A673 (cell line): ENCODE data around the gene ERGIC1. TPM values are rescaled to one million over a fixed set of nuclear protein-coding genes. Genes with fewer than 3 reads are reported as not detected.

Experiments
- BruUV-seq: library from RNA; stranded (reverse); fragments of 400-500 nt; replicated peaks from 2 replicates; lab custom pipeline; 2021; lab: Mats Ljungman, UMichigan
- CTCF ChIA-PET: fragments of 300-600 bp; sonication (Branson Sonifier 250); formaldehyde crosslinking; loops from one replicate; lab custom pipeline; 2022; ENCODE audit warnings: antibody characterized with exemption; lab: Charles Lee
- POLR2A ChIA-PET: fragments of 300-600 bp; sonication (Branson Sonifier 250); formaldehyde crosslinking; loops from one replicate; lab custom pipeline; 2022; ENCODE audit warnings: antibody characterized with exemption; ENCODE audit not compliant: low non-redundant PET; lab: Charles Lee
- DNase-seq: peaks from one replicate; pipeline ENCODE4 v3.0.0-alpha.2; 2015; ENCODE audit warnings: low spot score
- H3K27ac ChIP-seq: fragments of 200-600 bp; sonication (generic); 2 replicates; pipeline ENCODE4 v1.5.1; 2016; ENCODE audit warnings: mixed run types, low read depth, mild to moderate bottlenecking, mixed read lengths, antibody characterized with exemption, low read length; ENCODE audit not compliant: poor library complexity, severe bottlenecking
- H3K27me3 ChIP-seq: fragments of 200-600 bp; sonication (generic); replicated peaks from 2 replicates; pipeline ENCODE4 v1.6.1; 2017; ENCODE audit warnings: mixed run types, low read depth, mild to moderate bottlenecking, mixed read lengths, antibody characterized with exemption, low read length; ENCODE audit not compliant: insufficient read depth, poor library complexity
- H3K36me3 ChIP-seq: fragments of 200-600 bp; sonication (generic); 2 replicates; pipeline ENCODE4 v1.6.1; 2016; ENCODE audit warnings: mixed run types, mild to moderate bottlenecking, mixed read lengths, antibody characterized with exemption, low read length; ENCODE audit not compliant: insufficient read depth, poor library complexity, severe bottlenecking
- H3K4me1 ChIP-seq: fragments of 200-600 bp; sonication (generic); 2 replicates; pipeline ENCODE4 v1.6.1; 2017; ENCODE audit warnings: mixed run types, mild to moderate bottlenecking, mixed read lengths, antibody characterized with exemption, low read length; ENCODE audit not compliant: insufficient read depth, poor library complexity, severe bottlenecking
- H3K4me3 ChIP-seq: fragments of 200-600 bp; sonication (generic); 2 replicates; pipeline ENCODE4 v1.5.1; 2016; ENCODE audit warnings: low read depth, mixed run types, mild to moderate bottlenecking, mixed read lengths, low read length; ENCODE audit not compliant: poor library complexity, severe bottlenecking
- H3K9me3 ChIP-seq: fragments of 200-600 bp; sonication (generic); 2 replicates; pipeline ENCODE4 v1.6.1; 2016; ENCODE audit warnings: mixed run types, low read depth, mild to moderate bottlenecking, mixed read lengths, antibody characterized with exemption, low read length; ENCODE audit not compliant: poor library complexity, severe bottlenecking
- EZH2 ChIP-seq: fragments of 200-600 bp; sonication (generic); IDR thresholded peaks from 2 replicates; pipeline ENCODE4 v1.6.1; 2017; ENCODE audit warnings: borderline replicate concordance, low read depth, mild to moderate bottlenecking, mixed read lengths, antibody characterized with exemption, low read length; ENCODE audit not compliant: poor library complexity, severe bottlenecking
- intact Hi-C: fragments of 100-400 bp; cut with micrococcal nuclease; formaldehyde crosslinking; loops from one replicate; pipeline ENCODE4 v1.10.0; 2022; ENCODE audit not compliant: unreplicated experiment
- total RNA-seq: library from RNA; stranded (reverse); gene quantifications from 2 replicates; pipeline ENCODE4 v1.2.3, GENCODE V29; 2021
- TF ChIP-seq, protein P1 (sequence below): fragments of 300-800, 200-600 bp; sonication (generic); conservative IDR thresholded peaks from 2 replicates; pipeline ENCODE4 v1.5.1; 2017; ENCODE audit warnings: low read depth, mild to moderate bottlenecking, antibody characterized with exemption, low read length, moderate library complexity, mixed read lengths

Gene ERGIC1
- total RNA-seq, 1 experiment from 2014 or later: 44.2 TPM

DNA sequence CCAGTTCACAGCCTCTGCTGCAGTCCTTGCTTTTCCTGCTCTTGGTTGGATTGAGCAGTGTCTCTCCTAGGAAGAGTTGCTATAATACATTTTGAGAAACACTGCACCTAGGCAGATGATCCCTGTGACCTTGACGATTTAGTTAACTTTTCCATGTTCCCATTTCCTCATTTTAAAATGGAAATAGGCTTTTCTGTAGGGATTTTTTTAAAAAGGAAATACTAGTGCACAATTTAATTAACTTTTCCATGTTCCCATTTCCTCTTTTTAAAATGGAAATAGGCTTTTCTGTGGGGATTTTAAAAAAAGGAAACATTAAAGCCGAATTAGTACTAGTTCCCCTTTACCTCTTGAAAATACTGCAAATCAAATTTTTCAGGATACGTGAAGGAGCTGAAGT, 154.2 kb downstream of the ERGIC1 start:
- DNase-seq: no peak
- Histone ChIP-seq H3K27ac (no peak overlapping the region), H3K36me3 (peaks cover 4% of the 10 kb centered on the region), H3K27me3 (no peaks in the 10 kb centered on the region), H3K4me3 (no peak overlapping the region), H3K4me1 (no peaks in the 10 kb centered on the region), H3K9me3 (no peaks in the 10 kb centered on the region)
- no peak for TF ChIP-seq EZH2
- TF ChIP-seq, protein P1, sequence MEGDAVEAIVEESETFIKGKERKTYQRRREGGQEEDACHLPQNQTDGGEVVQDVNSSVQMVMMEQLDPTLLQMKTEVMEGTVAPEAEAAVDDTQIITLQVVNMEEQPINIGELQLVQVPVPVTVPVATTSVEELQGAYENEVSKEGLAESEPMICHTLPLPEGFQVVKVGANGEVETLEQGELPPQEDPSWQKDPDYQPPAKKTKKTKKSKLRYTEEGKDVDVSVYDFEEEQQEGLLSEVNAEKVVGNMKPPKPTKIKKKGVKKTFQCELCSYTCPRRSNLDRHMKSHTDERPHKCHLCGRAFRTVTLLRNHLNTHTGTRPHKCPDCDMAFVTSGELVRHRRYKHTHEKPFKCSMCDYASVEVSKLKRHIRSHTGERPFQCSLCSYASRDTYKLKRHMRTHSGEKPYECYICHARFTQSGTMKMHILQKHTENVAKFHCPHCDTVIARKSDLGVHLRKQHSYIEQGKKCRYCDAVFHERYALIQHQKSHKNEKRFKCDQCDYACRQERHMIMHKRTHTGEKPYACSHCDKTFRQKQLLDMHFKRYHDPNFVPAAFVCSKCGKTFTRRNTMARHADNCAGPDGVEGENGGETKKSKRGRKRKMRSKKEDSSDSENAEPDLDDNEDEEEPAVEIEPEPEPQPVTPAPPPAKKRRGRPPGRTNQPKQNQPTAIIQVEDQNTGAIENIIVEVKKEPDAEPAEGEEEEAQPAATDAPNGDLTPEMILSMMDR: no peak
- POLR2A ChIA-PET: no interaction called here
- intact Hi-C loops: loop anchor here (10.0 kb wide), 1 partner anchor 157 kb away; the partner anchor contains the start of gene BNIP1
- BruUV-seq: no TSS peak
- CTCF ChIA-PET: no interaction called here

DNA sequence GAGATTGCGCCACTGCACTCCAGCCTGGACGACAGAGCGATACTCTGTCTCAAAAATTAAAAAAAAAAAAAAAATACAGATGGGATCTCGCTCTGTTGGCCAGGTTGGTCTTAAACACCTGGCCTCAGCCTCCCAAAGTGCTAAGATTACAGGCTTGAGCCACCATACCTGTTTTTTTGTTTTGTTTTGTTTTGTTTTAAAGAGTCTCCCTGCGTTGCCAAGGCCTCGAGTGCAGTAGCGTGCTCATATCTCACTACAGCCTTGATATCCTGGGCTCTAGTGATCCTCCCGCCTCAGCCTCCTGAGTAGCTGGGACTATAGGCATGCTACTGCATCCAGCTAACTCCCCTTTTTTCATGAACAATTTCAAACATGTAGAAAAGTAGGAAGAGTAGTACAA, 156.7 kb downstream of the ERGIC1 start:
- Histone ChIP-seq H3K36me3 (peaks cover 6% of the 10 kb centered on the region), H3K4me1 (no peaks in the 10 kb centered on the region), H3K27ac (no peak overlapping the region), H3K9me3 (no peaks in the 10 kb centered on the region), H3K27me3 (no peaks in the 10 kb centered on the region), H3K4me3 (no peak overlapping the region)
- no peak for DNase-seq
- POLR2A ChIA-PET: interaction anchor here (0.6 kb wide), 1 partner anchor 1393 kb away, joined by 3 read pairs; no protein-coding TSS in a partner anchor
- CTCF ChIA-PET: no interaction called here
- BruUV-seq: no TSS peak
- intact Hi-C loops: no loop called here
- TF ChIP-seq EZH2: no peak
- TF ChIP-seq, protein P1: no peak

GRCh38 chr5:172994405-172994804, 160.4 kb downstream of the ERGIC1 start:
- no TSS peak for BruUV-seq
- intact Hi-C loops: no loop called here
- CTCF ChIA-PET: no interaction called here
- peaks cover 17% of the 10 kb centered on the region for H3K36me3 ChIP-seq
- no peak for TF ChIP-seq EZH2
- TF ChIP-seq, protein P1: no peak
- no peak overlapping the region for H3K27ac ChIP-seq
- H3K4me1 ChIP-seq: no peaks in the 10 kb centered on the region
- no peaks in the 10 kb centered on the region for H3K27me3 ChIP-seq
- POLR2A ChIA-PET: no interaction called here
- H3K4me3 ChIP-seq: no peak overlapping the region
- no peak for DNase-seq
- no peaks in the 10 kb centered on the region for H3K9me3 ChIP-seq
